HEK293 (cell line): ENCODE measurements around the gene GPHB5.

Experiments
- CTCF ChIP-seq: fragments of 450-650 bp; formaldehyde crosslinking; IDR thresholded peaks from 2 replicates; pipeline ENCODE4 v1.5.1; 2016; ENCODE audit warnings: missing biosample characterization, missing genetic modification characterization
- GLI2 ChIP-seq: fragments of 450-650 bp; formaldehyde crosslinking; IDR thresholded peaks from 2 replicates; pipeline ENCODE4; 2017; ENCODE audit warnings: missing biosample characterization, missing genetic modification characterization, low read depth, borderline replicate concordance
- GLI4 ChIP-seq: fragments of 450-650 bp; formaldehyde crosslinking; IDR thresholded peaks from 2 replicates; pipeline ENCODE4 v1.5.1; 2016; ENCODE audit warnings: missing biosample characterization, missing genetic modification characterization
- MZF1 ChIP-seq: fragments of 450-650 bp; formaldehyde crosslinking; IDR thresholded peaks from 2 replicates; pipeline ENCODE4 v1.5.1; 2017; ENCODE audit warnings: missing biosample characterization, missing genetic modification characterization, borderline replicate concordance
- PATZ1 ChIP-seq: fragments of 450-650 bp; formaldehyde crosslinking; IDR thresholded peaks from 2 replicates; pipeline ENCODE4 v1.5.1; 2016; ENCODE audit warnings: missing biosample characterization, missing genetic modification characterization
- PRDM1 ChIP-seq: fragments of 450-650 bp; formaldehyde crosslinking; IDR thresholded peaks from 2 replicates; pipeline ENCODE4; 2016; ENCODE audit warnings: missing biosample characterization, missing genetic modification characterization
- REST ChIP-seq: fragments of 450-650 bp; formaldehyde crosslinking; IDR thresholded peaks from 2 replicates; pipeline ENCODE4 v1.5.1; 2016; ENCODE audit warnings: missing biosample characterization, missing genetic modification characterization
- ZNF146 ChIP-seq: fragments of 450-650 bp; formaldehyde crosslinking; IDR thresholded peaks from 2 replicates; pipeline ENCODE4 v1.5.1; 2016; ENCODE audit warnings: missing biosample characterization, missing genetic modification characterization
- ZNF174 ChIP-seq: fragments of 450-650 bp; formaldehyde crosslinking; IDR thresholded peaks from 2 replicates; pipeline ENCODE4 v1.5.0; 2017; ENCODE audit warnings: missing biosample characterization, mild to moderate bottlenecking, missing genetic modification characterization
- ZNF211 ChIP-seq: fragments of 450-650 bp; formaldehyde crosslinking; IDR thresholded peaks from 2 replicates; pipeline ENCODE4 v1.5.1; 2016; ENCODE audit warnings: low read depth, missing biosample characterization, missing genetic modification characterization
- ZNF24 ChIP-seq: fragments of 450-650 bp; formaldehyde crosslinking; IDR thresholded peaks from 2 replicates; pipeline ENCODE4 v1.5.1; 2016; ENCODE audit warnings: missing biosample characterization, missing genetic modification characterization
- ZNF449 ChIP-seq: fragments of 450-650 bp; formaldehyde crosslinking; IDR thresholded peaks from 2 replicates; pipeline ENCODE4 v1.5.1; 2017; ENCODE audit warnings: missing biosample characterization, mild to moderate bottlenecking, missing genetic modification characterization, moderate library complexity
- ZNF645 ChIP-seq: fragments of 450-650 bp; formaldehyde crosslinking; IDR thresholded peaks from 2 replicates; pipeline ENCODE4; 2016; ENCODE audit warnings: missing biosample characterization, missing genetic modification characterization
- ZNF692 ChIP-seq: fragments of 450-650 bp; formaldehyde crosslinking; IDR thresholded peaks from 2 replicates; pipeline ENCODE4 v1.5.1; 2016; ENCODE audit warnings: missing biosample characterization, missing genetic modification characterization

GRCh38 chr14:63308723-63309317 is 9.9 kb downstream of the GPHB5 start:
- no peak for TF ChIP-seq GLI4 (tag by site-specific recombination)
- TF ChIP-seq ZNF146 (tag by site-specific recombination): no peak
- TF ChIP-seq CTCF (tag by site-specific recombination): no peak
- no peak for TF ChIP-seq ZNF449
- TF ChIP-seq REST (tag by site-specific recombination): no peak
- no peak for TF ChIP-seq ZNF211
- no peak for TF ChIP-seq GLI2
- TF ChIP-seq ZNF24 (tag by site-specific recombination): no peak
- TF ChIP-seq ZNF692 (tag by site-specific recombination): no peak
- TF ChIP-seq MZF1 (tag by site-specific recombination): no peak
- TF ChIP-seq PRDM1 (tag by site-specific recombination): no peak
- no peak for TF ChIP-seq ZNF174 (tag by site-specific recombination)
- TF ChIP-seq ZNF645: no peak
- no peak for TF ChIP-seq PATZ1 (tag by site-specific recombination)
